K562 (cell line): ENCODE results near the gene GRIPAP1. TPM values are rescaled to one million over a fixed set of nuclear protein-coding genes. Genes with fewer than 3 reads are reported as not detected.

Experiments
- ATAC-seq: fragments of 200-7000 bp; cut with Tn5 transposase; 3 replicates; pipeline ENCODE4 v1.9.1; 2020; ENCODE audit warnings: moderate library complexity
- BruUV-seq: library from RNA; stranded (reverse); fragments of 400-500 nt; replicated peaks from 2 replicates; lab custom pipeline; 2021; lab: Mats Ljungman, UMichigan
- CTCF ChIA-PET: fragments of 300-600 bp; formaldehyde crosslinking; extraction: SDS; loops from one replicate; lab custom pipeline; 2021; ENCODE audit warnings: low intra/inter-chr PET ratio; lab: Yijun Ruan, JAX
- POLR2A ChIA-PET: fragments of 300-600, 350-650 bp; sonication (Branson Sonifier 250); formaldehyde crosslinking; extraction: SDS; loops from one replicate; lab custom pipeline; 2021; ENCODE audit warnings: antibody characterized with exemption, inconsistent platforms; lab: Yijun Ruan, JAX
- DNase-seq, 4 experiments: peaks; one replicate each; pipeline versions ENCODE4 v3.0.0 to v3.0.0-alpha.2; 2011 to 2018; ENCODE audit warnings: low spot score in 3 of 4, mixed read lengths in 3 of 4; ENCODE audit errors: extremely low read depth in 1 of 4
- FAIRE-seq: peaks from 2 replicates; lab custom pipeline; 2011; peaks lifted over from hg19 to GRCh38; lab: Jason Lieb, UNC
- H2AFZ ChIP-seq: 2 replicates; pipeline ENCODE4 v1.6.0; 2011; ENCODE audit warnings: low read depth, low read length, control low read depth, inconsistent platforms
- H3K27ac ChIP-seq: fragments of 200-600 bp; 3 replicates; pipeline ENCODE4 v1.8.0; 2011; ENCODE audit warnings: low read depth, mild to moderate bottlenecking, control low read depth, inconsistent platforms, low read length, moderate library complexity, mixed read lengths; ENCODE audit errors: extremely low read depth
- H3K27me3 ChIP-seq, 2 experiments: fragments of 300-600 bp in 1 of 2; 2 replicates in 1 of 2; 3 replicates in 1 of 2; pipeline versions ENCODE4 v1.6.0 to v1.8.0; 2011; ENCODE audit warnings: inconsistent platforms in 2 of 2, low read length in 2 of 2, mild to moderate bottlenecking in 1 of 2, mixed read lengths in 1 of 2, moderate library complexity in 1 of 2; ENCODE audit not compliant: control insufficient read depth in 2 of 2, insufficient read depth in 2 of 2
- H3K36me3 ChIP-seq: fragments of 300-600 bp; 3 replicates; pipeline ENCODE4 v1.8.0; 2011; ENCODE audit warnings: mild to moderate bottlenecking, low read length, inconsistent platforms; ENCODE audit not compliant: control insufficient read depth, insufficient read depth
- H3K4me1 ChIP-seq, 2 experiments: fragments of 200-600 bp in 1 of 2; replicated peaks in 1 of 2; 2 replicates in 1 of 2; 3 replicates in 1 of 2; pipeline versions ENCODE4 v1.5.1 to v1.8.0; 2011; ENCODE audit warnings: inconsistent platforms in 2 of 2, low read length in 2 of 2, mild to moderate bottlenecking in 1 of 2, mixed read lengths in 1 of 2, moderate library complexity in 1 of 2; ENCODE audit not compliant: control insufficient read depth in 2 of 2, insufficient read depth in 2 of 2
- H3K4me2 ChIP-seq: 2 replicates; pipeline ENCODE4 v1.6.1; 2011; ENCODE audit warnings: low read length, control low read depth, inconsistent platforms, mixed read lengths; ENCODE audit not compliant: insufficient read depth
- H3K4me3 ChIP-seq: fragments of 200-600 bp; sonication (generic), shearing (Covaris generic); 2 replicates; pipeline ENCODE4 v1.5.1; 2016; ENCODE audit warnings: control low read depth, inconsistent platforms
- H3K79me2 ChIP-seq: fragments of 200-600 bp; 3 replicates; pipeline ENCODE4 v1.8.0; 2011; ENCODE audit warnings: low read length, inconsistent platforms; ENCODE audit not compliant: control insufficient read depth, insufficient read depth
- H3K9ac ChIP-seq, 2 experiments: 2 replicates each; pipeline versions ENCODE4 v1.6.0 to v1.6.1; 2011; ENCODE audit warnings: low read depth in 2 of 2, low read length in 2 of 2, control low read depth in 1 of 2, inconsistent platforms in 1 of 2, mild to moderate bottlenecking in 1 of 2, mixed read lengths in 1 of 2; ENCODE audit not compliant: insufficient read depth in 1 of 2
- H3K9me1 ChIP-seq: one replicate; pipeline ENCODE4 v1.6.0; 2011; ENCODE audit warnings: inconsistent platforms, mild to moderate bottlenecking, low read length, moderate library complexity; ENCODE audit not compliant: control insufficient read depth, insufficient read depth
- H3K9me3 ChIP-seq: replicated peaks from 2 replicates; pipeline ENCODE4 v1.5.1; 2011; ENCODE audit warnings: low read depth, low read length, inconsistent platforms; ENCODE audit not compliant: control insufficient read depth, insufficient read depth
- H4K20me1 ChIP-seq: replicated peaks from 2 replicates; pipeline ENCODE4 v1.6.1; 2011; ENCODE audit warnings: low read length, inconsistent platforms, mixed read lengths; ENCODE audit not compliant: control insufficient read depth, insufficient read depth
- CHD4 ChIP-seq: fragments of 200-600 bp; sonication (generic); IDR thresholded peaks from 3 replicates; pipeline ENCODE4 v1.6.1; 2012; ENCODE audit warnings: low read depth, mild to moderate bottlenecking, mixed read lengths, low read length, inconsistent platforms; ENCODE audit not compliant: insufficient read depth, insufficient replicate concordance, poor library complexity, severe bottlenecking
- DEAF1 ChIP-seq: fragments of 450-650 bp; formaldehyde crosslinking; IDR thresholded peaks from 2 replicates; pipeline ENCODE4 v1.4.0; 2020; ENCODE audit warnings: mild to moderate bottlenecking, moderate library complexity
- ELF1 ChIP-seq: fragments of 200-800 bp; sonication (Bioruptor generic); IDR thresholded peaks from 2 replicates; pipeline ENCODE4 v1.6.1; 2016; ENCODE audit warnings: missing genetic modification characterization, missing compliant biosample characterization
- HINFP ChIP-seq: fragments of 450-650 bp; conservative IDR thresholded peaks from 2 replicates; pipeline ENCODE4 v1.6.1; 2016; ENCODE audit warnings: missing genetic modification characterization, low read depth, mild to moderate bottlenecking, control low read depth, missing compliant biosample characterization
- MAFF ChIP-seq: IDR thresholded peaks from 2 replicates; pipeline ENCODE4 v1.6.1; 2012; ENCODE audit warnings: low read length, improper control_type of control experiment
- PRPF4 ChIP-seq: fragments of 200-400 bp; formaldehyde crosslinking; IDR thresholded peaks from one replicate; pipeline ENCODE4 v1.6.1; 2017; ENCODE audit warnings: low read length, low read depth, mild to moderate bottlenecking; ENCODE audit not compliant: insufficient read depth, poor library complexity, severe bottlenecking
- PTRF ChIP-seq: fragments of 450-650 bp; IDR thresholded peaks from 2 replicates; pipeline ENCODE4 v1.6.1; 2016; ENCODE audit warnings: mild to moderate bottlenecking, missing genetic modification characterization, missing compliant biosample characterization
- PTTG1 ChIP-seq: fragments of 450-650 bp; IDR thresholded peaks from 2 replicates; pipeline ENCODE4 v1.6.1; 2016; ENCODE audit warnings: low read depth, mild to moderate bottlenecking, missing genetic modification characterization, missing compliant biosample characterization
- RNF2 ChIP-seq: sonication (generic); IDR thresholded peaks from 2 replicates; pipeline ENCODE4 v1.6.1; 2016
- TARDBP ChIP-seq: fragments of 450-650 bp; IDR thresholded peaks from 2 replicates; pipeline ENCODE4 v1.6.1; 2016
- ZNF431 ChIP-seq: sonication (generic); formaldehyde crosslinking; IDR thresholded peaks from 2 replicates; pipeline ENCODE4 v1.8.0; 2022; ENCODE audit warnings: mild to moderate bottlenecking, missing genetic modification reagents
- WGBS: fragments of 100-300 bp; shearing (Covaris generic); methylation state at CpG from one replicate; pipeline ENCODE4 v1.1.6; 2016; ENCODE audit warnings: low coverage, mixed read lengths; ENCODE audit not compliant: insufficient coverage; ENCODE audit errors: missing lambda C conversion rate; 5-methylcytosine and 5-hydroxymethylcytosine counted together
- in situ Hi-C: fragments of 300-500 bp; cut with MboI; formaldehyde crosslinking; loops from 4 replicates; pipeline ENCODE4 v1.15.0; 2018; ENCODE audit warnings: inconsistent platforms, mixed read lengths
- intact Hi-C: fragments of 100-400 bp; cut with micrococcal nuclease; formaldehyde crosslinking; loops from 2 replicates; pipeline ENCODE4 v1.14.2; 2022
- polyA plus RNA-seq, 8 experiments: library from polyadenylated mRNA; depleted of rRNA in 4 of 8; stranded (reverse) in 5 of 8; unstranded in 3 of 8; fragments of >200 nt; fragmentation: Nextera tagmentation in 2 of 8; fragmentation: Illumina TruSeq in 1 of 8; extraction: Ambion mirVana in 2 of 8; extraction: Trizol in 1 of 8; gene quantifications; 2 replicates each; pipeline versions ENCODE4 v1.2.1 to v1.2.3, GENCODE V29; 2011 to 2014; ENCODE audit warnings: inconsistent platforms in 1 of 8, missing spikeins in 1 of 8
- total RNA-seq, 7 experiments: library from RNA; depleted of rRNA in 6 of 7; stranded (reverse); fragments of >200 nt in 6 of 7; fragmentation: Illumina TruSeq in 2 of 7; extraction: Trizol in 2 of 7; gene quantifications; 2 replicates each; pipeline versions ENCODE4 v1.2.1 to v1.2.3, GENCODE V29; 2011 to 2021; ENCODE audit warnings: low replicate concordance in 1 of 7

Gene GRIPAP1
- total and polyA plus RNA-seq, 9 of the 15 experiments (the other 6 are each of a cell fraction or from before 2014, with no cell fraction given) = 4.1 to 41.6 (median 24.0) TPM

GRCh38 chrX:48997865-48998264 lies 4.2 kb downstream of the GRIPAP1 start:
- Histone ChIP-seq H3K79me2 (peaks cover 18% of the 10 kb centered on the region), H3K9me1 (no peaks in the 10 kb centered on the region), H3K4me2 (no peak overlapping the region), H3K9me3 (no peaks in the 10 kb centered on the region), H3K4me3 (no peak overlapping the region), H3K27ac (no peak overlapping the region), H3K36me3 (peaks cover 47% of the 10 kb centered on the region; the same call in 2 of the 3 replicates), H3K9ac (no peak overlapping the region), H3K27me3 (no peaks in the 10 kb centered on the region), H3K4me1 (peaks cover under 1 to 3% of the 10 kb centered on the region in 2 experiments; a peak in 2 of 5 replicates), H4K20me1 (no peaks in the 10 kb centered on the region), H2AFZ (no peak overlapping the region)
- TF ChIP-seq ZNF431 (CRISPR knock-in tag) = no peak
- TF ChIP-seq PTRF (tag) = no peak
- no peak for TF ChIP-seq RNF2
- TF ChIP-seq PRPF4 = no peak
- no peak for TF ChIP-seq PTTG1 (tag)
- no peak for TF ChIP-seq CHD4
- no peak for TF ChIP-seq MAFF
- no peak for TF ChIP-seq HINFP (tag)
- TF ChIP-seq DEAF1 (CRISPR knock-in tag) = no peak
- TF ChIP-seq ELF1 (tag) = no peak
- TF ChIP-seq TARDBP = no peak
- ChIA-PET POLR2A (no interaction called here), CTCF (no interaction called here)
- intact Hi-C loops = no loop called here
- no peak for FAIRE-seq
- ATAC-seq = no peak
- BruUV-seq = no TSS peak
- in situ Hi-C loops = no loop called here
- no peak for DNase-seq
- WGBS = 38% methylated on average over 1 of the region's 1 CpG
